H1 (cell line): ENCODE data around the gene GABRR2. TPM values are rescaled to one million over a fixed set of nuclear protein-coding genes. Genes with fewer than 3 reads are reported as not detected.

Source experiments
- CTCF ChIA-PET: fragments of 300-600 bp; sonication (Branson Sonifier 250); formaldehyde crosslinking; loops from one replicate; lab custom pipeline; 2021; ENCODE audit not compliant: partially characterized antibody; lab: Charles Lee
- POLR2A ChIA-PET: fragments of 300-600 bp; sonication (Branson Sonifier 250); formaldehyde crosslinking; loops from one replicate; lab custom pipeline; 2021; ENCODE audit warnings: inconsistent platforms; ENCODE audit not compliant: partially characterized antibody; lab: Charles Lee
- DNase-seq, 2 experiments: peaks; one replicate each; pipeline versions ENCODE4 v3.0.0 to v3.0.0-alpha.2; 2010 to 2022; ENCODE audit warnings: low spot score in 2 of 2, low read depth in 1 of 2, mixed read lengths in 1 of 2
- FAIRE-seq: peaks from 2 replicates; lab custom pipeline; 2011; peaks lifted over from hg19 to GRCh38; lab: Jason Lieb, UNC
- H2AFZ ChIP-seq: 2 replicates; pipeline ENCODE4 v1.8.1; 2012; ENCODE audit warnings: low read length, inconsistent platforms
- H2AK5ac ChIP-seq: 2 replicates; pipeline ENCODE4 v1.6.1; 2013; ENCODE audit warnings: low read depth, low read length
- H2BK120ac ChIP-seq: replicated peaks from 2 replicates; pipeline ENCODE3; 2013; ENCODE audit warnings: low read depth, low read length, inconsistent platforms
- H2BK12ac ChIP-seq: 2 replicates; pipeline ENCODE4 v1.6.1; 2013; ENCODE audit warnings: low read depth, low read length
- H2BK15ac ChIP-seq: 2 replicates; pipeline ENCODE4 v1.6.1; 2013; ENCODE audit warnings: low read length
- H2BK20ac ChIP-seq: 2 replicates; pipeline ENCODE4 v1.6.1; 2013; ENCODE audit warnings: low read length
- H2BK5ac ChIP-seq: 2 replicates; pipeline ENCODE4 v1.6.1; 2013; ENCODE audit warnings: low read depth, low read length
- H3K14ac ChIP-seq: 2 replicates; pipeline ENCODE4 v1.6.1; 2013; ENCODE audit warnings: inconsistent platforms; ENCODE audit not compliant: insufficient read length
- H3K18ac ChIP-seq: 2 replicates; pipeline ENCODE4 v1.6.1; 2013; ENCODE audit warnings: low read length; ENCODE audit errors: extremely low read depth
- H3K23ac ChIP-seq: 2 replicates; pipeline ENCODE4 v1.6.1; 2013; ENCODE audit warnings: inconsistent platforms; ENCODE audit not compliant: insufficient read length
- H3K23me2 ChIP-seq: 2 replicates; pipeline ENCODE4 v1.6.1; 2013; ENCODE audit warnings: low read depth, low read length
- H3K27ac ChIP-seq: 2 replicates; pipeline ENCODE4 v1.6.1; 2011; ENCODE audit warnings: low read depth, low read length, inconsistent platforms
- H3K27me3 ChIP-seq, 4 experiments: replicated peaks in 1 of 4; 1 replicate in 1 of 4; 2 replicates in 3 of 4; pipeline versions ENCODE4 v1.6.1 to v1.8.1; 2011 to 2013; ENCODE audit warnings: low read length in 3 of 4, mild to moderate bottlenecking in 3 of 4, inconsistent platforms in 2 of 4, mixed read lengths in 2 of 4, moderate library complexity in 1 of 4; ENCODE audit not compliant: control insufficient read depth in 3 of 4, insufficient read depth in 3 of 4; ENCODE audit errors: extremely low read depth in 1 of 4
- H3K36me3 ChIP-seq, 4 experiments: 2 replicates each; pipeline versions ENCODE4 v1.6.1 to v1.8.1; 2011 to 2013; ENCODE audit warnings: mild to moderate bottlenecking in 4 of 4, low read length in 3 of 4, moderate library complexity in 2 of 4, control low read depth in 1 of 4, inconsistent platforms in 1 of 4; ENCODE audit not compliant: insufficient read depth in 4 of 4, control insufficient read depth in 2 of 4
- H3K4ac ChIP-seq: replicated peaks from 2 replicates; pipeline ENCODE3; 2013; ENCODE audit warnings: low read length, low read depth, mixed read lengths, inconsistent platforms; ENCODE audit not compliant: insufficient read length
- H3K4me1 ChIP-seq, 4 experiments: replicated peaks in 1 of 4; 1 replicate in 1 of 4; 2 replicates in 3 of 4; pipeline versions ENCODE4 v1.6.1 to v1.8.1; 2011 to 2013; ENCODE audit warnings: low read length in 3 of 4, inconsistent platforms in 2 of 4, mixed read lengths in 1 of 4; ENCODE audit not compliant: insufficient read depth in 4 of 4, control insufficient read depth in 3 of 4
- H3K4me2 ChIP-seq, 2 experiments: 2 replicates each; pipeline versions ENCODE4 v1.6.1 to v1.8.1; 2011 to 2013; ENCODE audit warnings: low read depth in 2 of 2, low read length in 2 of 2, control low read depth in 1 of 2, inconsistent platforms in 1 of 2, mild to moderate bottlenecking in 1 of 2; ENCODE audit not compliant: insufficient read depth in 1 of 2
- H3K4me3 ChIP-seq, 4 experiments: fragments of 200-600, 300-600 bp in 1 of 4; sonication (generic), shearing (Covaris generic), sonication (Bioruptor Twin) in 1 of 4; 2 replicates each; pipeline versions ENCODE4 v1.5.1 to v1.8.1; 2011 to 2016; ENCODE audit warnings: low read length in 4 of 4, low read depth in 3 of 4, control low read depth in 2 of 4, inconsistent platforms in 2 of 4, mild to moderate bottlenecking in 2 of 4, mixed read lengths in 1 of 4, moderate library complexity in 1 of 4; ENCODE audit not compliant: insufficient read depth in 2 of 4; ENCODE audit errors: extremely low read depth in 1 of 4
- H3K56ac ChIP-seq: replicated peaks from 2 replicates; pipeline ENCODE3; 2013; ENCODE audit warnings: low read depth, mild to moderate bottlenecking, mixed read lengths, low read length, inconsistent platforms; ENCODE audit not compliant: insufficient read length
- H3K79me1 ChIP-seq: 2 replicates; pipeline ENCODE4 v1.6.1; 2013; ENCODE audit warnings: low read depth, low read length, control low read depth
- H3K79me2 ChIP-seq, 2 experiments: 2 replicates each; pipeline versions ENCODE4 v1.6.1 to v1.8.1; 2012 to 2013; ENCODE audit warnings: low read length in 2 of 2, mild to moderate bottlenecking in 2 of 2, inconsistent platforms in 1 of 2; ENCODE audit not compliant: insufficient read depth in 2 of 2, control insufficient read depth in 1 of 2
- H3K9ac ChIP-seq, 4 experiments: replicated peaks in 1 of 4; 1 replicate in 1 of 4; 2 replicates in 3 of 4; pipeline versions ENCODE4 v1.6.1 to v1.8.1; 2011 to 2013; ENCODE audit warnings: low read depth in 3 of 4, low read length in 3 of 4, control low read depth in 2 of 4, mild to moderate bottlenecking in 2 of 4, moderate library complexity in 2 of 4, inconsistent platforms in 1 of 4; ENCODE audit errors: extremely low read depth in 1 of 4
- H3K9me3 ChIP-seq, 2 experiments: 2 replicates each; pipeline versions ENCODE4 v1.6.1 to v1.8.1; 2012 to 2013; ENCODE audit warnings: mild to moderate bottlenecking in 2 of 2, moderate library complexity in 2 of 2, control low read depth in 1 of 2, inconsistent platforms in 1 of 2, low read depth in 1 of 2, low read length in 1 of 2, mixed read lengths in 1 of 2; ENCODE audit not compliant: insufficient read depth in 2 of 2
- H4K20me1 ChIP-seq, 2 experiments: replicated peaks in 1 of 2; 2 replicates each; pipeline versions ENCODE3 to v1.8.1; 2011 to 2013; ENCODE audit warnings: inconsistent platforms in 2 of 2, low read length in 2 of 2, mild to moderate bottlenecking in 1 of 2; ENCODE audit not compliant: insufficient read depth in 2 of 2, control insufficient read depth in 1 of 2
- H4K5ac ChIP-seq: 2 replicates; pipeline ENCODE4 v1.6.1; 2013; ENCODE audit warnings: low read length, low read depth, mixed read lengths, inconsistent platforms; ENCODE audit not compliant: insufficient read length
- H4K8ac ChIP-seq: 2 replicates; pipeline ENCODE4 v1.8.0; 2013; ENCODE audit warnings: mild to moderate bottlenecking, moderate library complexity, low read length, inconsistent platforms; ENCODE audit not compliant: insufficient read depth; ENCODE audit errors: extremely low read depth
- H4K91ac ChIP-seq: replicated peaks from 2 replicates; pipeline ENCODE3; 2013; ENCODE audit warnings: low read length, mixed read lengths, inconsistent platforms; ENCODE audit not compliant: insufficient read length
- BACH1 ChIP-seq: IDR thresholded peaks from 2 replicates; pipeline ENCODE4 v1.6.1; 2012; ENCODE audit warnings: low read length, improper control_type of control experiment
- CHD2 ChIP-seq: IDR thresholded peaks from 2 replicates; pipeline ENCODE4 v1.6.1; 2012; ENCODE audit warnings: low read length, improper control_type of control experiment
- CREB1 ChIP-seq: IDR thresholded peaks from 2 replicates; pipeline ENCODE4 v1.6.1; 2012; ENCODE audit warnings: inconsistent platforms
- CTBP2 ChIP-seq: IDR thresholded peaks from 2 replicates; pipeline ENCODE4 v1.7.0; 2011; ENCODE audit warnings: borderline replicate concordance, mild to moderate bottlenecking, moderate library complexity, mixed read lengths, low read length; ENCODE audit not compliant: insufficient read depth, insufficient read length
- EGR1 ChIP-seq: IDR thresholded peaks from 2 replicates; pipeline ENCODE4 v1.6.1; 2011; ENCODE audit warnings: low read depth, low read length, borderline replicate concordance
- HDAC2 ChIP-seq, 2 experiments: fragments of 300-600 bp in 1 of 2; sonication (generic) in 1 of 2; IDR thresholded peaks; 2 replicates each; pipeline ENCODE4 v1.6.1; 2011 to 2012; ENCODE audit warnings: low read depth in 2 of 2, low read length in 2 of 2, mild to moderate bottlenecking in 2 of 2, moderate library complexity in 2 of 2, borderline replicate concordance in 1 of 2, inconsistent platforms in 1 of 2
- SIX5 ChIP-seq: IDR thresholded peaks from 2 replicates; pipeline ENCODE4 v1.6.1; 2011; ENCODE audit warnings: mild to moderate bottlenecking, low read depth, low read length
- SP4 ChIP-seq: IDR thresholded peaks from 2 replicates; pipeline ENCODE4 v1.6.1; 2012; ENCODE audit warnings: low read length, inconsistent platforms
- WGBS, 2 experiments: shearing (Covaris generic) in 1 of 2; methylation state at CpG; one replicate each; pipeline versions ENCODE4 v1.1.6 to v1.1.7; 2013 to 2015; ENCODE audit warnings: low lambda C conversion rate in 2 of 2, mixed read lengths in 2 of 2, inconsistent platforms in 1 of 2, low coverage in 1 of 2, missing lambda C conversion rate in 1 of 2; ENCODE audit not compliant: insufficient replicate concordance in 2 of 2, insufficient coverage in 1 of 2, insufficient read length in 1 of 2; ENCODE audit errors: extremely low coverage in 1 of 2, missing lambda C conversion rate in 1 of 2; 5-methylcytosine and 5-hydroxymethylcytosine counted together
- polyA plus RNA-seq, 7 experiments: library from polyadenylated mRNA; depleted of rRNA in 3 of 7; stranded (reverse) in 5 of 7; unstranded in 2 of 7; fragments of >200 nt in 5 of 7; fragments of 200-250 nt in 2 of 7; gene quantifications; 1 replicate in 5 of 7; 2 replicates in 1 of 7; 4 replicates in 1 of 7; pipeline versions ENCODE4 v1.2.1 to v1.2.3, GENCODE V29; 2011 to 2013; ENCODE audit warnings: missing spikeins in 2 of 7, mixed read lengths in 2 of 7
- total RNA-seq: library from RNA; stranded (reverse); fragmentation: NEBNext Ultra II Directional; extraction: Animal tissue kit (Norgen Biotek cat#: 25700); gene quantifications from 2 replicates; pipeline ENCODE4 v1.2.1, GENCODE V29; 2021
- TF ChIP-seq, protein P1 (sequence below): IDR thresholded peaks from 2 replicates; pipeline ENCODE4 v1.6.1; 2012; ENCODE audit warnings: low read length, inconsistent platforms

Gene GABRR2
- total and polyA plus RNA-seq, 2 of the 8 experiments (the other 6 are each of a cell fraction or from before 2014, with no cell fraction given), result not detected

DNA sequence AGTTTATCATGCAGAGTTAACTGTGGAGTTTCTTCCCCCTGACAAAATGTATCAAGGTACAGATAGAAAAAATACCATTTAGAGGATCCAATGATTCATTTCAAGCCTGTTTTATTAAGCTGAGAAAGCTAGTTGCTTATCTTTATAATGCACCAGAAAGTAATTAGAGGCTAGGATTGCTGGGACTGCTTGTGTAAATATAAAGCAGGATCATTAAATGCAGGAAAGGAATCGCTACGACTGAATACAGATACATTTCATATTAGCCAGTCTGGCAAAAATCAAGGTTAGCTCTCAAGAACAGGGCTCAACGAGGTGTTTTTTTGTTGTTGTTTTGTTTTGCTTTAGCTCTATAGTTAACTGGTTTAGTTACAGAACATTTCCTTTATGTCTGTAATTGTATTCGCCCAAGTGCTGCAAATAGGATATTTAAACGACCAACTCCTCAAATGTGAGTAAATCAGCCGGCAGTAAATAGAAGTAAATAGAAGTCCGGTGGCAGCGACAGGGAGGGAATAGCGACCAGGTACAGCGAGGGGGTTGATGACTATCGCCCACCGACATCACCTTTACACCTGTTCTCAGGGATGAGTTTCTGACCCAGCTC lies 36.7 kb upstream of the GABRR2 start:
- FAIRE-seq (no peak), DNase-seq (no peak)
- Histone ChIP-seq H3K27ac (no peak overlapping the region), H3K23ac (no peak overlapping the region), H2AK5ac (no peak overlapping the region), H2AFZ (no peak overlapping the region; the same call in 1 of the 2 replicates), H4K8ac (no peak overlapping the region), H2BK12ac (no peak overlapping the region), H3K27me3 (no peaks in the 10 kb centered on the region; a peak in 1 of 7 replicates), H3K23me2 (peaks cover 3% of the 10 kb centered on the region; the same call in 1 of the 2 replicates), H3K36me3 (no peaks in the 10 kb centered on the region), H3K4me3 (peak overlapping the region; percentile 63 to 70 (median 67)), H3K4me1 (peaks cover 0 to 4% (median 0%) of the 10 kb centered on the region in 4 experiments; a peak in 1 of 7 replicates), H3K4ac (no peak overlapping the region), H3K79me1 (no peaks in the 10 kb centered on the region), H2BK20ac (no peak overlapping the region), H3K18ac (no peak overlapping the region), H3K14ac (no peak overlapping the region), H2BK5ac (no peak overlapping the region), H4K91ac (no peak overlapping the region), H3K79me2 (0 out of 4 replicates have a peak, but pooled peaks cover 0 to 5% of the 10 kb centered on the region in 2 experiments), H3K4me2 (peak overlapping the region; percentile 76 to 77), H2BK15ac (no peak overlapping the region), H3K56ac (no peak overlapping the region), H3K9me3 (no peaks in the 10 kb centered on the region), H3K9ac (peak overlapping the region; percentile 79 to 96 (median 88); a peak in 6 of 7 replicates), H2BK120ac (no peak overlapping the region), H4K20me1 (peaks cover 0 to 2% of the 10 kb centered on the region in 2 experiments), H4K5ac (no peak overlapping the region)
- 24% methylated on average over 12 of the region's 12 CpGs; no CpG with 5 or more reads in 1 of the 2 experiments for whole genome bisulfite sequencing, 2 experiments
- POLR2A ChIA-PET, result interaction anchor here (0.6 to 2.5 kb wide), 12 partner anchors 9 to 271 kb away, joined by 3 to 17 read pairs (median 4); partner anchors contain the start of gene PNRC1
- CTCF ChIA-PET, result interaction anchor here (0.5 to 15.3 kb wide), 9 partner anchors 14 to 260 kb away, joined by 3 to 130 read pairs (median 4); no protein-coding TSS in a partner anchor
- no peak for TF ChIP-seq EGR1
- TF ChIP-seq BACH1, result no peak
- TF ChIP-seq CHD2, result no peak
- TF ChIP-seq SP4, result no peak
- TF ChIP-seq, protein P1, sequence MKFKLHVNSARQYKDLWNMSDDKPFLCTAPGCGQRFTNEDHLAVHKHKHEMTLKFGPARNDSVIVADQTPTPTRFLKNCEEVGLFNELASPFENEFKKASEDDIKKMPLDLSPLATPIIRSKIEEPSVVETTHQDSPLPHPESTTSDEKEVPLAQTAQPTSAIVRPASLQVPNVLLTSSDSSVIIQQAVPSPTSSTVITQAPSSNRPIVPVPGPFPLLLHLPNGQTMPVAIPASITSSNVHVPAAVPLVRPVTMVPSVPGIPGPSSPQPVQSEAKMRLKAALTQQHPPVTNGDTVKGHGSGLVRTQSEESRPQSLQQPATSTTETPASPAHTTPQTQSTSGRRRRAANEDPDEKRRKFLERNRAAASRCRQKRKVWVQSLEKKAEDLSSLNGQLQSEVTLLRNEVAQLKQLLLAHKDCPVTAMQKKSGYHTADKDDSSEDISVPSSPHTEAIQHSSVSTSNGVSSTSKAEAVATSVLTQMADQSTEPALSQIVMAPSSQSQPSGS, result no peak
- TF ChIP-seq CTBP2, result no peak
- TF ChIP-seq CREB1, result no peak
- no peak for TF ChIP-seq SIX5
- TF ChIP-seq HDAC2 (IDR thresholded peaks at IDR 0.05; ENCODE audit: borderline replicate concordance in 1 of 2, low read depth in 2 of 2, low read length in 2 of 2), result no peak
